Measurements from ENCODE around the gene BMERB1.

Gene BMERB1

DNA sequence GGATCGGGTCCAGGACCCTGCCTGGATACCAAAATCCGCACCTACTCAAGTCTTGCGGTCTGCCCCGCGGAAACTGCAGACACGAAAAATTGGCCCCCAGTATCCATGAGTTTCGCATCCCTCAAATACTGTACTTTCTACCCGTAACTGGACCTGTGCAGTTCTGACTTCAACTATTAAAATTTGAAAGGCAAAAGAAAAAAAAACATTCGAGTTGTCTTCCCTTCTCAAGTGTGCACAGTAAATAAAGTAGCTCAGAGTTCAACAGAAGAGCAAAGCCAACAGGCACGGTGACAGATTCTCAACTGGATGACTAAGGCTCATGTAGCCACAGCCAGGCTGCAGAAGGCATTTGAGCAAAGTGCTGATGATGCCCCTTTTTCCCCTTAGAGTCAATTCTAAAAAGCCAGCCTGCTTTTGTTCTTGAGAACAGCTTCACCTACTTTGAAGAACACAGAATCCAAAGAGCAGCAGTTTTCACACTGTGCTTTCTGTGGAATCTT lies 176.0 kb downstream of the BMERB1 start:
- peak; percentile 56 for DNase-seq (ENCODE audit: low read depth, low spot score)

DNA sequence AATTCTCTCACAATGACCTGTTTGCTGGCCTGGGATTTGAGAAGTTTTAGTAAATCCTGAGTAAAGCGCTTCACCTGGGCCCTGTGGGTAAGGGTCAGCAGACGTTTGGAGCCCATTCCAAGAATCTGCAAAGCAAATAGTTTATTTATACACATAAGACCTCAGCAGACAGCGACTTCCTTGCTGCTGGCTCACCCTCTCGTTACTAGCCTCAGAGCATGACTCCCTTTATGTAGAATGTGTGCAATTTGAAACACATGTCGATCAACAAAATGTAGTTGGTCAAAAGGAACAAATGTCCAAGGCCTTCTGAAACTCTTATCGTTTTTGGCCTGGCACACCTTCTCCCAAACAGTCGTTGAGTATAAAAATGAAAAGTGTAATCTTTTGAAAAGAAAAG lies 177.2 kb downstream of the BMERB1 start:
- DNase-seq (ENCODE audit: low read depth, low spot score): peak; percentile 54

DNA sequence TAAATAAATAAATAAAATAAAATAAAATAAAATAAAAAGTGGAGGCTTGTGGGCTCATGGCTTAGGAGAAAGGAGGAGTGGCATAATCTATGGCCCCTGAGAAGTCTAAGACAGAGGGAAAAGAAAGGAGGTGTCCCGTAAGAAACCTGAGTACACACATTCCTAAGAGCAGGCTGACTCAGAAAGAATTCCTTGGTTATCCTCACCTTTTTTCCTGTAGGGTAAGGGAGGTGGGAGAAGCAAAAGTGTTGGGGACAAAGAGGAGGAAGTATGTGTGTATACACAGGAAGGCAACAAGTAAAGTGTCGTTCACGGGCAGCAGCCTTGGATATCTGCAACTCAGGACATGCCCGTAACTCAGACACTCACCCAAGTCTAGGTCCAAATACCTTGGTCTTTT lies 179.3 kb downstream of the BMERB1 start:
- peak; percentile 30 for DNase-seq (ENCODE audit: low read depth, low spot score)

DNA sequence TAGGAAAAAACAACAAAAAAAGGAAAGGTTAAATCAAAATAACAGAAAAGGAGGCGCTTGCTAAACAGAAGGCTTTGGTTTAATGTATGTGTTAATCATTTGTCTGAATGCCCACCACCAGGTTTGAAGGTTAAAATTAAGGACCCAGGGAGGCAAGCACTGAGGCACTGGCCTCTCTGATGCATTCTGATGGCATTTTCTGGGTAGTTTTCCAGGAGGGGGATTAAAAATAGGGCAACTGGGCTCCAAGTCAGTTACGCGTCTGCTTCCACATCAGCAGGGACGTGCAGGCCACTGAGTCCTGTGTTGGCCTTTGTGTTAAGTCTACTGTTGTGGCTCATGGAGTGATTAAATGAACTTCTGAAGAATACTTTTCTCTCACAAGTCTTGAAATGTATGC lies 181.6 kb downstream of the BMERB1 start:
- DNase-seq (ENCODE audit: low read depth, low spot score): no peak

DNA sequence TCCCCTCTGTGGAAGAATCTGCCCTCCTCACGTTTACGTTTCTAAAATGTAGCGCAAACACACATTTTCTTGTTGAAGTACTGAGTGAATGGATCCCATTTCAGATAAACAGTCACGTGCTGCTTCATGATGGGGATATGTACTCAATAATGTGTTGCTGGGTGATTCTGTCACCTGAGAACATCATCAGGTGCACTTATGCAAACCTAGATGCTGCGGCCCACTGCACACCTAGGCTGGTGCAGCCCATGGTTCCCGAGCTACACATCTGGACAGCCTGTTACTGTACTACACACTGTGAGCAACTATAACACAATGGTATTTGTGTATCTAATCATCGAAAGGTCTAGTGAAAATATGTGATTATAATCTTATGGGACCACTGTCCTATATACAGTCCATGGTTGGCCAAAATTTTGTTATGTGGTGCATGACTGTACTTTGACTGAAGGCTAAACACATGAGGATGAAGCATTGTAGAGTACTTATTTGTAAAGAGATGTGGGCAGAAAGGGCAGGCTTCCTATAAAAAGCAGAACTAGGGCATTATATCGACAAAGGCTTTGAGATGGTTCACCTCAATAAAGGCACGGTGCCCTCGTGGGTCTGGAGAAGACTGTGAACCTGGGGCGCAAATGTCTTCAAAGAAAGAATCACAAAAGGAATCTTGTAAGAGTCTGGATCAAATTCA lies 182.2 kb downstream of the BMERB1 start:
- no peak for DNase-seq (ENCODE audit: low read depth, low spot score)

DNA sequence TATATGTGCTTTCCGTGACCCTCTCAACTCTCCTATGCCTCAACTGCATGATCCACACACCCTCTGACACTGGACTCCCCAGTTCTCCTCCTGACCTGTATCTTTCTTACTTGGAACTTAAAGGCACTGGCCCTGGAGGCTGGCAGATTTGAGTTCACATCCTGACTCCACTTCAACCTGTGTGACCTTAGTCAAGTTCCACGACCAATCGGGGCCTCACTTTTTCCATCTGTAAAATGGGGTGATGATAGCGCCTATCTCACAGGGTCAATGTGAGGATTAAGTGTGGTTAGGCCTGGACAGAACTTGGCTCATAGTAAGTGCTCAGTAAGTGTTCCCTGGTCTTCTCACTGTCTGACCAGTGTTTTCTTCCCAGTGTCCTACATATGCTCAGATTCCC lies 183.5 kb downstream of the BMERB1 start:
- no peak for DNase-seq (ENCODE audit: low read depth, low spot score)

DNA sequence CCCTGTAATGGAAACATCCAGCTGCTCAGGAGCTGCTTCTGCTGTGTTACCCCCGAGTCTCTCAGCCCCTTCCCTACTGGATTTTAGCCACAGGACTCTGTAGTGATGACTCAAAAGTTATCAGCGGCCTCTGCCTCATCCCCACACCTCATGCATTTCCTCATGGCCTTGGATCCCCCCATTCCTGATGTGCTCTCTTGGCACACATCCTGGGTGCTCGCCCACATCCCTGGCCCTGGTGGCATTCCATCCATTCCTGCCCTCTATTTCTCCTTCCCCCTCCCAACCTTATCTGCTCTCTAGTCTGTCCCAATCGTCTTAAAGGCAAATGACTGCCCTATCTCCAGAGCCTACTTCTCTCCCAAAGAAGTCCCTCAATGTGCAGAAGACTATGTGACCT lies 184.0 kb downstream of the BMERB1 start:
- DNase-seq (ENCODE audit: low read depth, low spot score): peak; percentile 79

DNA sequence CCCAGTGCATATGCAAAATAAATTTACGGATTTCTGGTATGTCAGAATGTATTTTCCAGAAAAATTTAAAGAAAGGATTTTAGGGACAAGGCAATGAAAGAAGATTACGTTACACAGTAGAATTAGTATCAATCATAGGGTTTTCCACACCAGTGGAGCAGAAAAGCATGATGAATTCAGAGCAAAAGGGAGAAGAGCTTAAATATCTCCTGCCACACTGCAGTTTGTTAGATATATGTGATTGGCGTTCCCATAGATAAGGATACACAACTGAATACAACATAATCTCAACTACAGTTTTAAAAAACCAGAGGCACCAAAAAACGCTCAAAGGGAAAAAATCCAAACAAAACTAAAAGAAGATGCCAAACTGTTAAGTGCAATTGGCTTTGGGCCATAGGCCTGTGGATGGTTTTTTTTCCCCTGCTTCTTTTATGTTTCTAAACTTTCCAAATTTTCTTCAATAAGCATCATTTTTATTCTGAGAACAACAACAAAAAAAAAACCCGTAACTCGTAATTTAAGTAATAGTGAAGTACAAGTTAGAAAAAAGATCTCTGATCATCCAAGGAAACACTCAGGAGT lies 186.3 kb downstream of the BMERB1 start:
- DNase-seq (ENCODE audit: low read depth, low spot score): peak; percentile 31

DNA sequence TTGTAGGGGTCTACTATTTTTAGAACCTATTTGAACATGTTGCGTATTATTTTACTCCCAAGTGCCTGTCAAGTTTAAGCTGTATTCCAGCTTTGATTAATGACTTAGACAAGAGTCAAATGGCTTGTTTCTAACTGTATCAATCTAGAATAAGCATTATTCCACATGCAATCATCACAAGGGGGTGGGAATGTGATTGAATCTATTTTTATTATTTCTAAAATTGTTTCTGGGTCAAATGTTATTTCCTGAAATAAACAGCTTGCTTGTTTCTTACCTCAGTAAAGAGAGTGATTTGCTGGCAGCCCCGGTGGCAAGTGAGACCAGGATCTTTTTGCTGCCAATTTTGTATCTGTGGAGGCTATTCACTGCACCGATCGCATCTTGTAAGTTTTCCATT lies 187.1 kb downstream of the BMERB1 start:
- no peak for DNase-seq (ENCODE audit: low read depth, low spot score)

DNA sequence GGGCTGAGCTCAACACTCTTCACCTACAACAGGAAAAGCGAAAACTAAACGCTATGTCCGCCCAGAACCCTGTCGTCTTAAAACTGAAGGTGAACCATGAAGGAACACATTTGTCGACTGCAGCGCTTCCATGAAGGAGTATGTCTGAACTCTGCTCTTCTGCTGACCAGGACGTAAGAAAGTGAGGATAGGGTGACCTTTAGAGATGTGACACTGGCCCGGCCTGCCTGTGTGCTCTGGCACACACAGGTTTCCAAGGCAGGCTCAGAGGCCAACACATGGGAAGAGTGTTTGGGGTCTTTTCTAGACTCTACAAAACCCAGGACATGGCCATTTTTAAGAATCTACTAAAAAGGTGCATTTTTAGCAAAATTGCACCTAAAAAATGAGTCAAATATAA lies 187.5 kb downstream of the BMERB1 start:
- no peak for DNase-seq (ENCODE audit: low read depth, low spot score)

DNA sequence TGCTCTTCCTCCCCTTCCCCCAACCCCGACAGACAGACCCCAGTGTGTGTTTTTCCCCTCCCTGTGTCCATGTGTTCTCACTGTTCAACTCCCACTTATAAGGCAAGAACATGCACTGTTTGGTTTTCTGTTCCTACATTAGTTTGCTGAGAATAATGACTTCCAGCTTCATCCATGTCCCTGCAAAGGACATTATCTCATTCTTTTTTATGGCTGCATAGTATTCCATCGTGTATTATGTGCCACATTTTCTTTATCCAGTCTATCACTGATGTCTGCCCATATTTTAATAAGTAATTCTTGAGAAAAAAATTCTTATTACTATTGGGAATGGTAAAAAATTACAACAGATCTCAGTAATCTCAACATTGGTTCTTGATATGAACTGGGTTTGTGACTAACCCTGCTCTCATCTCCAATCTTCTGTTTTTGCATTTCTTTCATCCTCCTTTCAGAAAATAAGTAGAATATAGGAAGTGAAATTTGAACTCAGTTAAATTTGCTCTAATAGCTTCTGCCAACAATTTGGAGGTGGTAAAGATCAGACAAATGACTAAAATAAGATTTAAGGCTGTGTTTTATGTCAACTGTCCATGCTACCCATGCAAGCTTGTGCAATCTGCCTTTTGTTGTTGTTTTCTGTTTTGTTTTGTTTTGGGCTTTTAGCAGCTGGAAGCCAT lies 197.5 kb downstream of the BMERB1 start:
- DNase-seq (ENCODE audit: low read depth, low spot score): no peak

DNA sequence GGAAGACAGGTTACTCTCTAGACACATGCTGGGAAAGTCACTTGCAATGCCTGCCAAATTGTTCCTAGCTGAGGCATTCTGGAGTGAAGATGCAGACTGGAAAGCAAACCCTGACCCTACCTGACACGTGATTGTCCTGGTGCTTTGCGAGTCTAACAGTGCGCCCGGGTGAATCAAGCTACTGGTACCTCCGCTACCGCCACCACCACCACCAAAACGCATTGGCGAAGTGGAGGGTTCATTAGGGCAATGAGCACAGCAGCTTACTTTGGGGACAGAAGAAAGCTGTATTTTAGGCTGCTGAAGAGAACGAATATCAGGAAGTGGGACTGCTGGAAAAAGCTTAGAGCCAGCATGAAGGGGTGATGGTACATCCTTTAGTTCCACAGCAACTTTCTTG lies 201.5 kb downstream of the BMERB1 start:
- DNase-seq (ENCODE audit: low read depth, low spot score): no peak

DNA sequence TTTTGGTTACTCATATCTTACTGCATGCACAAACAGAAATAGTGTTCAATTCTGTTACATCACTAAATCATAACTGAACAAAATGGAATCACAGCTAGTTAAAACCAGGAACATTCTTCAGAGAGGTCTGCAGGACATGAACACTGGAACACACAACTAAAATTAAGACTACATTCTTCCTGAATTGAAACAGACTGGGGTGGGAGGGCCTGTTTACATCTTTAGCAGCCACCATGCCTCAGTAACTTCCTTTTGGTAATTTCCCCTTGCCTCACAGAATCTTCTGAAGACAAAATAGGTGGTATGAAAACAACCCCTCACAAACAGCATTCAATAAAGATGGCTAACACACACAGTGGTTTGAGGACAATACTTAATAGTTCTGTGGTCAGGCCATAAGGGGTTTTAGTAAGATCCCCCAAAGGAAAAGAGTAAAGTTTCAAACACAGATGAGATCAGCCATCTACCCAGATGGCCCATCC lies 202.0 kb downstream of the BMERB1 start:
- DNase-seq (ENCODE audit: low read depth, low spot score): no peak

All from astrocyte of the hippocampus (primary cell).